Nucleus accumbens (tissue), 56 donors: ENCODE measurements around the gene EXOC7.
"Not testable (repeated sequence)": the region's sequence is repeated elsewhere in the genome, so short reads cannot be mapped to it uniquely, and the experiment has no call there.

ENCODE experiments used
- DNase-seq, 56 donors: peaks; one replicate each; lab custom pipeline; 2025; lab: John Stamatoyannopoulos, UW

EXOC7 gene

DNA sequence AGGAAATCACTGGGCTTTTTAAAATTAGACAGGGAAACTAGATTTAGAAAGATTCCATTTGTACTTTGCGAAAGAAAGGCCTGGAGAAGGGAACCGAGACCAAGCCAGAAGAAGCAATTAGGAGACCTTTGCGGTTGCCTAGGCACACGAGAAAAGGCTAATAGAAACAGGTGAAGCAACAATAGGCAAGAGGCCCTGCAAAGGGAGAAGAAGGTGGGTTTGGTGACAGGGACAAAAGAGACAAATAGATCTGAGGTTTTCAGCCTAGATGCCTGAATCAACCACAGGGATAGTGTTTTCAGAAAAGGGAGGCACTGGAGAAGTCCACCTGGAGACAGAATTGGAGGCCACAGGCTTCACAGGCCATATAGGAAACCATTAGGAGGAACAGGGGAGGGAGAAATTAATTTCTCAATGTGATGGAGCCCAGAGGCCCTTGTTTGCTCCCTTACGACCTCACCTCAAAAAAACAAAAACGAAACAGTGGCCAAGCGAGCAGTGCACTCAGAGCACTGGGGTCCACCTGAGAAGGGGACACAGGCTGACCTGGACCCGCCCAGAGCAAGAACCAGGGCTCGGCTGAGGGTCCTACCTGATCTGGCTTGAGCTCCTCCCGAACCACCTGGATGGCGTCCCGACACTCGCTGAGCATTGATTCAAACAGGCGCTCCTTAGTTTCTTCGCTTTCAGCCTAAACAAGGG lies 53.6 kb downstream of the EXOC7 start:
- no peak for DNase-seq

GRCh38 chr17:76049239-76049638 lies 54.3 kb downstream of the EXOC7 start:
- no peak for DNase-seq

DNA sequence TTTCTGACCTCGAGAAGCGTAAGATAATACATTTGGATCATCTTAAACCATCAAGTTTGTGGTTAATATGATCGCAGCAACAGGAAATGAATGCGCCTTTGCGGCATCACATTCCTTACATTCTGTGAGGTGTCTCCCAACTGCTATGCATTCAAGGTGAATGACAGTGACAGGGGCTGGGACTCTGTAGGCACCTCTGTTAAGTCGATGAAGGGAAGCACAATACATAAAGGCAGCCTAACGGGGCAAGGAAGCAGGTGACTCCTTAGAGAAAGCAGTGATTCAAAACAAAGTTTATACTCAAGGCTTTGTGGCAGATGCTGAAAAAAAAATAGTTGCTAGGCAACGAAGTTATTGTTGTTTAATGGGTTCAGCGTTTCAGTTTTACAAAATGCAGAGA lies 54.9 kb downstream of the EXOC7 start:
- no peak for DNase-seq

DNA sequence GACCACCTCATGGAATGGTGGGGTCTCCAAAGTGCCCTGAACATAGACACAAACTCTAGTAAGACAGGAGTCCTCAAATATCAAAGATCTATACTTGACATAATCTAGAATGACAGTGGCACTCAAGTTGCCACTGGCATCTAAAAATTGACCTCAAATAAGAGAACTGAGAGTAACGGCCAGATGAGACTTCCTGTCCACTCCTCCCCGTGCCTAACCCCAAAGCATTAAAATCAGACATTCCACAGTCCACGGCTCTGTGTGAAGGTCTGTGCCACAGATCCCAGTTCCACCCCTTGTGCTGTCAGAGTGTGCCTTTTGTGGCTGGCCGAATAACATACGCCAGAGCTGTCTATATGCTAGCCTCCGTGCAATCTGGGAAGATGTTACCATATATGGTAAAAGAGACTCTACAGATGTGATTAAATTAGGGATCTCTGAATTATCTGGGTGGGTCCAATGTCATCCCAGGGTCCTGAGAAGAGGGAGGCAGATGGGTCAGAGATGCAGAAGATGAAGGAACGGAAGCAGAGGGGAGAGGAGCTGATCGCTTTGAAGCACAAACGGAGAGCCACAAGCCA lies 55.5 kb downstream of the EXOC7 start:
- no peak for DNase-seq

DNA sequence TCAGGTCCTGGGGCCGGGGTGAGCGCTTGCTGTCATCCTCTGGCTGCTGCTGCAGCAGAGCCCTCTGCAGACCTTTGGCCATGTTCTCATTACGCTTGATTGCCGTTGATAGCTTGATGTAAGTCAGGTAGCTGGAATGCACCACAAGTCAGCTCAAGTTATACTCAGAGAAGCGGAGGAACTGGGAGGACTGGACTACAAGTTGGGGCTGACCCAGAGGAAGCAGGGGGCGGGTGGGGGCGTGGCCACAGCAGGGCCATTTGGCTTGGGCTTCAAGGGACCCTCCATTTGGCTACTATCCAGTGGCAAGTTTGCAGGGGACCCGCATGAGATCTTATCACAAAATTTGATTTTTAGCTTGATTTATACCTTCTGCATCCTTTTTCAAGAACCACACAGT lies 57.5 kb downstream of the EXOC7 start:
- DNase-seq, result no peak

DNA sequence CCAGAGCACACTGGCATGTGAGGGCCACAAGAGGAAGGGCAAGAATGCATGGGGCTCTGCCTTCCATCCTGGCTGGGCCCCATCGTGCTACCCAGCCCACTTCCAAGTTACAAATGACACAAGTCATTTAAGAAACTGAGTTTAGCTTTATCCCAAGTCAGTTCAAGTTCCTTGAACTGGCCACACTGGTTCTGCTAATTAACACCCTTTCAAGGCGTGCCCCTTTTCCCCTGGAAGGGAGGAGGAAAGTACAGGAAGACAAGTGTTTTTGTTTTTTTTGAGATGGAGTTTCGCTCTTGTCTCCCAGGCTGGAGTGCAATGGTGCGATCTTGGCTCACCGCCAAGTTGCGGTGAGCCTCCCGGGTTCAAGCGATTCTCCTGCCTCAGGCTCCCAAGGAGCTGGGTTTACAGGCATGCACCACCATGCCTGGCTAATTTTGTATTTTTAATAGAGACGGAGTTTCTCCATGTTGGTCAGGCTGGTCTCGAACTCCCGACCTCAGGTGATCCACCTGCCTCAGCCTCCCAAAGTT lies 59.0 kb downstream of the EXOC7 start:
- DNase-seq, result not testable (repeated sequence)

- DNase-seq, result not testable (repeated sequence)
These were observed 60.7 kb downstream of the EXOC7 start for GRCh38 chr17:76042868-76043267.

DNA sequence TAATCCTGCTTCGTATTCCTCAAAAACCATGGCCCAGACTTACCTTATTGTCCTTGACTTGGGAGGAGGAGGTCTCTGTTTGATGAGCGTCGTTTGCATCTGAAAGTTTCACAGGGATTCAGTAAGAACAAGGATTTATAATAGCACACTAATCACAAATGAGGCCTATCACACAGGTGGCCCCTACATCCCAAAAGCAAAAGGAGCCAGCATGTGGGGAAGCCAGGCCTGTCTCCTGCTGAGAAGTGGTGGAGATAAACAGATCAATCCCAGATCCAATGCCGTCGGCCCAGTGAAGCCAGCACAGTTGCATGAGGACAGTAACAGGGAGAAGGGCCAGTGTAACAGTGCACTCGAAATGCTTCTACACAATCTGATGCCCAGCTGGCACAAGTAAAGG lies 63.2 kb downstream of the EXOC7 start:
- no peak for DNase-seq

DNA sequence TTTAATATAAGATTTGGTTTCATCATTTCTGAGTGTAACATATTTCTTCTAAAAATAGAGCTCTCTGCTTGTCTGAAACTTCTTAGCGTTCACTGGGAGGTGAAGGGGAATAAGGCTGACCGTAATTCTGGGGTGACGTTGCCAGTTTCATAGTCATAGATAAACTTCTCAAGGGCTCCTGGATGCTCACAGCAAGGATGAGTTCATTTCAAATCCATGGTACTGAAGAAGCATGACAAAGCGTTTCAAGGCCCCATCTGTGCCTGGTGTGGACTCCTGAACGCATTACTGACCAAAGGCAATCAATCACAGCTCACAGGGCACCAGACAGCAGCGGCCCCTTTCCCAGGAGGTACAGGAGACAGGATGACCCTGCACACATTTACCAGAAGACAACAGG lies 64.5 kb downstream of the EXOC7 start:
- DNase-seq, result no peak

DNA sequence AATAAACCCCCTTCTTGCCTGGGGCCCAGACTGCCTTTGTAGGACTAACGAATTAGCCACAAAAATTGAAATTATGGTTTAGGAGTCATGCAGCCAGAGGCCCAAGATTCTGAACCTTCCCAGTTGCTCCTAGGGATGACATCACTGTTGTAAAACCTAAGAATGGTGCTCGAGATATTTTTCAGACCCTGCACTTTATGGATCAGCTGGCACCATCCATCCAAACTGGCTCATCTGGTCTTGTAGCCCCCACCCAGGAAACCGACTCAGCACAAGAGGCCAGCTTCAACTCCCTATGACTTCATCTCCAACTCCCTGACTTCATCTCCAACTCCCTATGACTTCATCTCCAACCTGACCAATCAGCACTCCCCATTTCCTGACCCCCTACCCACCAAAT lies 65.5 kb downstream of the EXOC7 start:
- no peak for DNase-seq

DNA sequence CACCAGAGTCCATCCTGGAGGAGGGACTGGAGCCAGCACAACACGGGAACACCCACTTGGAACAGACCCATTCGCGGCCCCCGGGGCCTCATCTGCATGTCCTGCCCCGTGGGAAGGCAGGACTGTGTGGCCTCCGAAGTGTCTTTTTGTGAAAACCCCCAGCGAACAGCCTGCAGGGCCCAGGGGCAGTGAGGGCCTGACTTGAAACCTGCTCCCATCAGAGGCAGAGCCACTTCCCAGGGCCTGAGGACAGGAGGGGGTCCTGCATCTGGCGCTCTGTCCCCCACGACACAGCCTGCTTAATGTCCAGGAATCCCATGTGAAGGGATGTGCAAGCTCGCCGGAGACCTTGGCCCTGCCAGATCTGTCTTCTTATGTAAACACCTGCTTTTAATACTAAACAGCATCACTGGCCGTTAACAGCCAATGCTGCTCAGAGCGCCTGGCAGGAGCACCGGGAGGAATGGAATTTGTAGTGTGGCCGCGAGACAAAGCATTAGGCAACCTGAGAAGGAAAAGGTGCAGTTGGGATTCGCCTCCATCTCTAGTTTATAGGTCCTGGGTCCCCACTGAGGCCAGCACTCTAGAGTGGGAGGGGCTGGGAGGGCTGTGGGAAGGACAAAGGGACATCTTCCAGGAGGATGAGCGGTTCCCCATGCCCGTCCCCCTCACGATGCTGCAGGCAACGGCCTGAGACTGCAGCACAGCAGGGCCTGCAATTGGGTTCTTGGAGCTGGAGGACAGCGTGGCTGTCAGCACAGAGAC lies 66.9 kb downstream of the EXOC7 start:
- no peak for DNase-seq

DNA sequence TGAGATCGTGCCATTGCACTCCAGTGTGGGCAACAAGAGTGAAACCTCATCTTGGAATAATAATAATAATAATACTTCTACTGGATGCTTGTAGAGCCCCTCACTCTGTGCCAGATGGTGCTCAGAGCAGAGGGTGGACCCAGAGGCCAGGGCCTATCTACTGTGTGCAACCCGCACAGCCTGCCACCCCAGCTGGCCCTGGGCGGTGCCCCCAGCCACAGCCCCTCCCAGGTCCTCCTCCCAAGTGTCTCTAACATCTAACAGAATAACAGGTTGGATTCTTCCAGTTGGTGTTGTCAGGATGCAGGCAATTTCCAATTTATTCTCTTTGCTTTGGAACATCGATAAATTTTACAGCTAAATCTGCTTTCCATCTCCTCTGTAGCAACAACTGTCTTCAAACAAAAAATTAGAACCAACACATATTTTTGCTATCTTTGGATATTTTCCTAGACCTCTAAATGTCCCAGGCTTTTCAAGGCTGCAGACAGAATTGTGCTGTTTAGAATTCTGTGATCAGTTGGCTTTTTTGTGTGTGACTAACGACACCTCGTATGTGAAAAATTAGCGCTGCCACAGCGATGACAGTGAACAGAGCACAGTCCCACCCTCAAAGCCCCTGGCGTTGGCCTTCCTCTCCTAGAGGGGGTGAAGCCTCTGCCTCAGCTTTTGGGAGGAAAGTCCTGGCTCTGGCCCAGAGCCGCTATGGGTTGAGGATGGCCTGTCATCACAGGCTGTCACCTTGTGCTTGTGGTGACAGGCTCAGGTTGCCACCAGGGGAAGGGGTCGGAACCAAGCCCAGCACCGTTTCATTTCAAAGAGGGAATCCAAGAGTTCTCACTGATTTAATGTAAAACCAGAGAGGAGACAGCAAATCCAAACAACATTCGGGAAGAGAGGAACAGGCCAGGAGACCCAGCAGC lies 68.9 kb downstream of the EXOC7 start:
- no peak for DNase-seq

- DNase-seq, result no peak
These were observed 70.4 kb downstream of the EXOC7 start for GRCh38 chr17:76033139-76033538.

DNA sequence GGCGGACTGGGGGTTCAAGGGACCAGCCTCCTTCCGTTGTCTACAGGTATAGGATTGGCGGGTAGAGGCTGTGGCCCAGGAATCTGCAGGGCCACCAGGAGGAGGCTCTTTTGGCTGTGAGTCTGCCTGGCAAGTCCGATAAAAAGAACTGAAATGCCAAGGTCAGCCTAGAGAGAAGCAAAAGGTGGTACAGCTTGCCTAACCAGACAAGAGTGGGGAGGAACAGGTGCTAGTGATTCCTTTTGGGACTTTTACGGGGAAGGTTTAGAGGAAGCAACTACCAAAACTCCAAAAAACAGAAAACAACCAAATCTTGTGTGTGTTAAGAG lies 70.8 kb downstream of the EXOC7 start:
- DNase-seq, result no peak

DNA sequence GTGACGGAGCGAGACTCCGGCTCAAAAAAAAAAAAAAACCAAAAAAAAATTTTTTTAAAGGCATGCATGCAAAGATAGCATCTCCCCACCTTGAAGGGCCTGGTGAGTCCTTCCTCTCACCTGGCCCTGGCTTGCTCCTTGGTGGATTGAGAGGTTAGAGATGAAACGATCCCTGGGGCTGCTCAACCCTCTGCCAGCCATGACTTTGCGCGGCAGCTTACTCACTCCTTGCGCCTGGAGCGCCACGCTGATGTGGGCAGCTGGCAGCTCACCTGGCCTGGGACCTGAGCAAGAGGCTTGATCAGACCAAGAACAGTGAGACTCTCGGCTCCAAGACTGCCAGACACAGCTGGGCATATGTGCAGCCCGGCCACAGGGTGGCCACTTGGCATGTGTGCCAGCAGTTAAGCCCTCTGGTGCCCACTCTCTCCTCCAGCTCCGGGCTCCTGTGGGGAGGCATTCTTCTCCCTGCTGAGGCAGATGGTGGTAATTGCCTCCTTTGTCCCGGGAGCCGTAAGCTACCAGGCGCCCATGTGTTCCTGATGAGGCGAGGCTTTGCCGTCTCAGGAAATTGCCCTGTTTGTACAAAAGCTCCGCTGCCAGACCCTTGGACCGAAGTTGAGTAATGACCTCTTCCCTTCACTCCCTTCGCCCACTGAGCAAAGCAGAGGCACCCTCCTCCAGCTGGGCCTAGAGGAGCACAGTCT lies 71.4 kb downstream of the EXOC7 start:
- DNase-seq, result no peak
